Measurements from ENCODE around the gene TSPAN1. TPM values are rescaled to one million over a fixed set of nuclear protein-coding genes. Genes with fewer than 3 reads are reported as not detected.

TSPAN1 gene
- total and polyA plus RNA-seq, 10 of the 15 experiments (the other 5 are each of a cell fraction or from before 2014, with no cell fraction given), result 0.08 to 0.29 (median 0.23) TPM; not detected in 5

DNA sequence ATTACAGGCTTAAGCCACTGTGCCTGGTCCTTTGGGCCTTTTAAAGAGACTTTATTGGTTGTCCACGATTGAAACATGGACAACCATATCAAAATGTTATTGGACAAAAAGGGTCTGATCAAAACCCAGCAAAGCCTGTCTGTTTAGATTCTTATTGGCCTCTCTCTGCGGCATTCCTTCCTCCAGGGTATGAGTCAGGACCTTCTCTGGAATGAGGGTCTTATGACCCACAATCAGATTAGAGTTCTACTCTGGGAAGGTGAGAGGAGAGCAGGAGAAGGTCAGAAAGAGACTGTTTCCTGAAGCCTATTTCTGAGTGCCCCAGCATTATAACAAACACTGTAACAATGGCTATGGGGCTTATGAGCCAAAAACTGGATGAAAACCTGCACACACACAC, 36.2 kb downstream of the TSPAN1 start:
- no peak overlapping the region for H2AFZ ChIP-seq (ENCODE audit: control insufficient read depth, low read depth, low read length)
- TF ChIP-seq, protein P1, sequence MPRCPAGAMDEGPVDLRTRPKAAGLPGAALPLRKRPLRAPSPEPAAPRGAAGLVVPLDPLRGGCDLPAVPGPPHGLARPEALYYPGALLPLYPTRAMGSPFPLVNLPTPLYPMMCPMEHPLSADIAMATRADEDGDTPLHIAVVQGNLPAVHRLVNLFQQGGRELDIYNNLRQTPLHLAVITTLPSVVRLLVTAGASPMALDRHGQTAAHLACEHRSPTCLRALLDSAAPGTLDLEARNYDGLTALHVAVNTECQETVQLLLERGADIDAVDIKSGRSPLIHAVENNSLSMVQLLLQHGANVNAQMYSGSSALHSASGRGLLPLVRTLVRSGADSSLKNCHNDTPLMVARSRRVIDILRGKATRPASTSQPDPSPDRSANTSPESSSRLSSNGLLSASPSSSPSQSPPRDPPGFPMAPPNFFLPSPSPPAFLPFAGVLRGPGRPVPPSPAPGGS (IDR thresholded peaks at IDR 0.05; ENCODE audit: borderline replicate concordance, insufficient read depth, low read depth, low read length, poor library complexity, severe bottlenecking), result no peak
- no peak for TF ChIP-seq SMAD1 (IDR thresholded peaks at IDR 0.05; ENCODE audit: low read depth, partially characterized antibody)
- no peak for TF ChIP-seq POLR2AphosphoS2 (IDR thresholded peaks at IDR 0.05; ENCODE audit: low read depth, low read length)
- TF ChIP-seq, protein P2, sequence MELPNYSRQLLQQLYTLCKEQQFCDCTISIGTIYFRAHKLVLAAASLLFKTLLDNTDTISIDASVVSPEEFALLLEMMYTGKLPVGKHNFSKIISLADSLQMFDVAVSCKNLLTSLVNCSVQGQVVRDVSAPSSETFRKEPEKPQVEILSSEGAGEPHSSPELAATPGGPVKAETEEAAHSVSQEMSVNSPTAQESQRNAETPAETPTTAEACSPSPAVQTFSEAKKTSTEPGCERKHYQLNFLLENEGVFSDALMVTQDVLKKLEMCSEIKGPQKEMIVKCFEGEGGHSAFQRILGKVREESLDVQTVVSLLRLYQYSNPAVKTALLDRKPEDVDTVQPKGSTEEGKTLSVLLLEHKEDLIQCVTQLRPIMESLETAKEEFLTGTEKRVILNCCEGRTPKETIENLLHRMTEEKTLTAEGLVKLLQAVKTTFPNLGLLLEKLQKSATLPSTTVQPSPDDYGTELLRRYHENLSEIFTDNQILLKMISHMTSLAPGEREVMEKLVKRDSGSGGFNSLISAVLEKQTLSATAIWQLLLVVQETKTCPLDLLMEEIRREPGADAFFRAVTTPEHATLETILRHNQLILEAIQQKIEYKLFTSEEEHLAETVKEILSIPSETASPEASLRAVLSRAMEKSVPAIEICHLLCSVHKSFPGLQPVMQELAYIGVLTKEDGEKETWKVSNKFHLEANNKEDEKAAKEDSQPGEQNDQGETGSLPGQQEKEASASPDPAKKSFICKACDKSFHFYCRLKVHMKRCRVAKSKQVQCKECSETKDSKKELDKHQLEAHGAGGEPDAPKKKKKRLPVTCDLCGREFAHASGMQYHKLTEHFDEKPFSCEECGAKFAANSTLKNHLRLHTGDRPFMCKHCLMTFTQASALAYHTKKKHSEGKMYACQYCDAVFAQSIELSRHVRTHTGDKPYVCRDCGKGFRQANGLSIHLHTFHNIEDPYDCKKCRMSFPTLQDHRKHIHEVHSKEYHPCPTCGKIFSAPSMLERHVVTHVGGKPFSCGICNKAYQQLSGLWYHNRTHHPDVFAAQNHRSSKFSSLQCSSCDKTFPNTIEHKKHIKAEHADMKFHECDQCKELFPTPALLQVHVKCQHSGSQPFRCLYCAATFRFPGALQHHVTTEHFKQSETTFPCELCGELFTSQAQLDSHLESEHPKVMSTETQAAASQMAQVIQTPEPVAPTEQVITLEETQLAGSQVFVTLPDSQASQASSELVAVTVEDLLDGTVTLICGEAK (IDR thresholded peaks at IDR 0.05; ENCODE audit: borderline replicate concordance), result no peak
- TF ChIP-seq MEF2B (IDR thresholded peaks at IDR 0.05; ENCODE audit: partially characterized antibody, poor library complexity, severe bottlenecking), result no peak
- no peak for TF ChIP-seq IRF4 (IDR thresholded peaks at IDR 0.05; ENCODE audit: low read depth, low read length)
- no peak for TF ChIP-seq CREM (IDR thresholded peaks at IDR 0.05; ENCODE audit: low read depth)
- no peak for TF ChIP-seq JUND (IDR thresholded peaks at IDR 0.05; ENCODE audit: low read depth, low read length)
- TF ChIP-seq ZNF207 (IDR thresholded peaks at IDR 0.05; ENCODE audit: borderline replicate concordance), result no peak
- TF ChIP-seq SIX5 (IDR thresholded peaks at IDR 0.05; ENCODE audit: low read depth, low read length, severe bottlenecking), result no peak
- no peak for TF ChIP-seq MTA3 (IDR thresholded peaks at IDR 0.05; ENCODE audit: borderline replicate concordance, low read length)
- no peak for TF ChIP-seq SUPT20H (IDR thresholded peaks at IDR 0.05; ENCODE audit: borderline replicate concordance, control insufficient read depth, low read depth, low read length)
- TF ChIP-seq RFX5 (IDR thresholded peaks at IDR 0.05; ENCODE audit: low read depth, low read length), result no peak
- no peak for TF ChIP-seq KLF5 (IDR thresholded peaks at IDR 0.05; ENCODE audit: partially characterized antibody)
- TF ChIP-seq, protein P3, sequence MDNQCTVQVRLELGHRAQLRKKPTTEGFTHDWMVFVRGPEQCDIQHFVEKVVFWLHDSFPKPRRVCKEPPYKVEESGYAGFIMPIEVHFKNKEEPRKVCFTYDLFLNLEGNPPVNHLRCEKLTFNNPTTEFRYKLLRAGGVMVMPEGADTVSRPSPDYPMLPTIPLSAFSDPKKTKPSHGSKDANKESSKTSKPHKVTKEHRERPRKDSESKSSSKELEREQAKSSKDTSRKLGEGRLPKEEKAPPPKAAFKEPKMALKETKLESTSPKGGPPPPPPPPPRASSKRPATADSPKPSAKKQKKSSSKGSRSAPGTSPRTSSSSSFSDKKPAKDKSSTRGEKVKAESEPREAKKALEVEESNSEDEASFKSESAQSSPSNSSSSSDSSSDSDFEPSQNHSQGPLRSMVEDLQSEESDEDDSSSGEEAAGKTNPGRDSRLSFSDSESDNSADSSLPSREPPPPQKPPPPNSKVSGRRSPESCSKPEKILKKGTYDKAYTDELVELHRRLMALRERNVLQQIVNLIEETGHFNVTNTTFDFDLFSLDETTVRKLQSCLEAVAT (IDR thresholded peaks at IDR 0.05), result no peak
- TF ChIP-seq PAX5 (IDR thresholded peaks at IDR 0.05; ENCODE audit: borderline replicate concordance, low read depth, low read length), result no peak
- TF ChIP-seq, protein P4, sequence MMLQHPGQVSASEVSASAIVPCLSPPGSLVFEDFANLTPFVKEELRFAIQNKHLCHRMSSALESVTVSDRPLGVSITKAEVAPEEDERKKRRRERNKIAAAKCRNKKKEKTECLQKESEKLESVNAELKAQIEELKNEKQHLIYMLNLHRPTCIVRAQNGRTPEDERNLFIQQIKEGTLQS (IDR thresholded peaks at IDR 0.05; ENCODE audit: borderline replicate concordance, extremely low read depth, low read depth, low read length), result no peak
- TF ChIP-seq NR2C1 (IDR thresholded peaks at IDR 0.05), result no peak
- no peak for TF ChIP-seq CEBPB (IDR thresholded peaks at IDR 0.05; ENCODE audit: borderline replicate concordance in 1 of 2, low read depth in 2 of 2, low read length in 2 of 2)

More for the DNA sequence above, 36.2 kb downstream of the TSPAN1 start:
- no peak for DNase-seq (ENCODE audit: low read depth, low spot score)
- H3K36me3 ChIP-seq (ENCODE audit: control insufficient read depth in 2 of 2, insufficient read depth in 2 of 2, low read length in 1 of 2), result no peaks in the 10 kb centered on the region
- H3K9ac ChIP-seq (ENCODE audit: control insufficient read depth, insufficient read depth, low read length), result no peak overlapping the region
- intact Hi-C loops (cut with micrococcal nuclease; ENCODE audit: unreplicated experiment) (no loop called here), in situ Hi-C loops (cut with MboI) (no loop called here)
- SMC1A ChIA-PET (ENCODE audit: uncharacterized antibody, unreplicated experiment), result no interaction called here
- no peaks in the 10 kb centered on the region for H3K9me3 ChIP-seq (replicated peaks; ENCODE audit: control insufficient read depth, insufficient read depth, low read length)
- H3K27me3 ChIP-seq (replicated peaks in 1 of 2; ENCODE audit: control insufficient read depth in 2 of 2, insufficient read depth in 2 of 2, low read length in 1 of 2), result no peaks in the 10 kb centered on the region
- no peaks in the 10 kb centered on the region for H3K4me1 ChIP-seq (ENCODE audit: control insufficient read depth, insufficient read depth, low read length)
- no peaks in the 10 kb centered on the region for H3K79me2 ChIP-seq (ENCODE audit: control insufficient read depth, insufficient read depth, low read length)
- no peaks in the 10 kb centered on the region for H4K20me1 ChIP-seq (ENCODE audit: control insufficient read depth, insufficient read depth)
- BruUV-seq (replicated peaks), result no TSS peak
- CTCF ChIA-PET, result no interaction called here
- no peak overlapping the region for H3K4me2 ChIP-seq (ENCODE audit: control insufficient read depth, insufficient read depth)
- FAIRE-seq, result no peak
- H3K4me3 ChIP-seq, result no peak overlapping the region
- no peak overlapping the region for H3K27ac ChIP-seq (ENCODE audit: control insufficient read depth, insufficient read depth)
- POLR2A ChIA-PET, result no interaction called here
- 50% methylated on average over 2 of the region's 2 CpGs for WGBS (ENCODE audit: insufficient coverage, insufficient replicate concordance, low lambda C conversion rate, missing lambda C conversion rate)
- no peak for ATAC-seq
- RAD21 ChIA-PET (ENCODE audit: unreplicated experiment), result no interaction called here
